Endometrial microvascular endothelial cells (primary cell): ENCODE data around the gene VWA5B2. TPM values are rescaled to one million over a fixed set of nuclear protein-coding genes. Genes with fewer than 3 reads are reported as not detected.

ENCODE experiments used
- in situ Hi-C: cut with HindIII; loops from 2 replicates; pipeline ENCODE4 v1.10.0; 2017; ENCODE audit warnings: low sequenced_read_pairs, low pct_unique_long_range_greater_than_20kb; ENCODE audit errors: inconsistent ontology term
- total RNA-seq: library from RNA; depleted of rRNA; stranded (reverse); fragments of >200 nt; gene quantifications from one replicate; pipeline ENCODE4 v1.2.3, GENCODE V29; 2015; ENCODE audit errors: inconsistent ontology term

VWA5B2 gene
- total RNA-seq, 1 donor from 2014 or later, result not detected

GRCh38 chr3:184218814-184219213, 10.6 kb upstream of the VWA5B2 start:
- in situ Hi-C loops, result no loop called here

DNA sequence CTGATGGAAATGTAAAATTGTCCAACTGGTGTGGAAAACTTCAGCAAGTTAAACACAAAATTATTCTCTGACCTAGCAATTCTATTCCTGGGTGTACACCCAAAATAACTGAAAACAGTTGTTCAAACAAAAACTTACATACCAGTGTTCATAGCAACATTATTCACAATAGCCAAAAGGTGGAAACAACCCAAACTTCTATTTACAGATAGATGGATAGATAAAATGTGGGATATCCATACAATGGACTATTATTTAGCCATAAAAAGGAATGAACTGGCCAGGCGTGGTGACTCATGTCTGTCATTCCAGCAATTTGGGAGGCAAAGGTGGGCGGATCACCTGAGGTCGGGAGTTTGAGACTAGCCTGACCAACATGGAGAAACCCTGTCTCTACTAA, 6.9 kb upstream of the VWA5B2 start:
- in situ Hi-C loops, result no loop called here

DNA sequence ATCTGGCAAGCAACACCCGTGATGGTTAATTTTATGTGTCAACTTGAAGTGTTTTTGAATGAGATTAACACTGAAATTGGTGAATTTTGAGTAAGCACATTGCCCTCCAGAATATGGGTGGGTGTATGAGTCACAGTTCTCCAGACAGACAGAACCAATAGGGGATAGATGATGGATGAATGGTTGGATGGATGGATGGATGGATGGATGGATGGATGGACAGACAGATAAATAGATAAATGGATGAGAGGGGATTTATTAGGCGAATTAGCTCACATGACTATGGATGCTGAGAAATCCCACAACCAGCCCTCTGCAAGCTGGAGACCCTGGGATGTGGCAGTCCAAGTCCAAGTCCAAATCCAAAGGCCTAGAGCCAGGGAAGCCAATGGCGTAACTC, 5.4 kb upstream of the VWA5B2 start:
- in situ Hi-C loops, result no loop called here

DNA sequence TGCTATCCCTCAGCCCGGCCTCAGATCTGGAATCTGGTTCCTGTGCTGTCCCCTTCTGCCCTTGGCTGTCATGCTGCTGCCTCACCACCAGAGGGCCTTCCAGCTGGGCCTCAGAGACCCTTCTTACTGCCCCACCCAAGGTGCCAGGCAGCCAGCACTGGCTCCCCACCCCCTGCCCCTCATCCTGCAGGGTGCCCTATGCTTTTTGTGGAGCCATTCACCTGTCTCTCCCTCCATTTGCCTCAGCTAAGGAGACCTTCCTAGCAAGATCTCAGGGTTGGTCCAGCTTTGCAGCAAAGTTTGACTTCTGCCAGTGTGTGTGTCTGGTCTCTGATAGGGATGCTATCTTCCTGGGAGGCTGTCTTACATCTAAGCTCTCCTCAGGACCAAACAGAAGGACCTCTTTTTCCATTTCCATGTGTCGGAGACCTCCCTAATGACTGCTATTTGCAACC, 1.9 kb upstream of the VWA5B2 start:
- in situ Hi-C loops, result no loop called here

DNA sequence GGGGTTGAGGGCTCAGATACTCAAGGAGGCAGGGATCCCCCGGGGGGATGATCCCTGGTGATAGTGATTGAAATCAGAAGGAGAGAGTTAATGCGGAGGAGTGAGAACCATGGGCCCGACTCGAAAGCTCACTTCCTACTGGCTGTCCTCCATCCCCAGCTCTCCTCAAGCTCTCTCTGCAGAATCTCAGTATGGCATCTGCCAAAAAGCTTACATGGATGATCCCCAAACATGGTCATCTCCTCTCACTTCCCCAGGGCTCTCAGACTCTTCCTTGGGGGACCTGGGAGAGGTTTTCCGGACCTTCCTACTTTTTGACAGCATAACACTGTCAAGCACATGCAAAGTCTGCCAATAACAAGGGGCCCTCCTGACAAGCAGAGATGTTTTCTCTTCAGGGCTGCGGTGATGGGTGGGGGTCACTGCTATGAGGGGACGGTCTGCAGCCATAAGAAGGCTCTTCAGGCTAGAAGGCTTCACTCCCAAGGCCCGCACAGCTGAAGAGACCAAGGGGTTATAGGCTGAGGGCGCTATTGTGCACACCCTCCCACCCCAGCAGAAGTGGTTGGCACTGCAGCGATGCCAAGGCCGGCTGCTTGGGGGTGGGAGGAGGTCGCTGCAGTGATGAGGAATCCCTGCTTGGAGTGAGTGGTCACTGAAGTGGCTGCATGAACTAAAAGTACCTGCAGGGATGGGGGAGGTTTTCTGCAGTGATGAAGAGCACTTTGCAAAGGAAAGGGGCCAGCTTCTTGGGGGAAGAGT, 828 bp upstream of the VWA5B2 start:
- in situ Hi-C loops, result no loop called here

DNA sequence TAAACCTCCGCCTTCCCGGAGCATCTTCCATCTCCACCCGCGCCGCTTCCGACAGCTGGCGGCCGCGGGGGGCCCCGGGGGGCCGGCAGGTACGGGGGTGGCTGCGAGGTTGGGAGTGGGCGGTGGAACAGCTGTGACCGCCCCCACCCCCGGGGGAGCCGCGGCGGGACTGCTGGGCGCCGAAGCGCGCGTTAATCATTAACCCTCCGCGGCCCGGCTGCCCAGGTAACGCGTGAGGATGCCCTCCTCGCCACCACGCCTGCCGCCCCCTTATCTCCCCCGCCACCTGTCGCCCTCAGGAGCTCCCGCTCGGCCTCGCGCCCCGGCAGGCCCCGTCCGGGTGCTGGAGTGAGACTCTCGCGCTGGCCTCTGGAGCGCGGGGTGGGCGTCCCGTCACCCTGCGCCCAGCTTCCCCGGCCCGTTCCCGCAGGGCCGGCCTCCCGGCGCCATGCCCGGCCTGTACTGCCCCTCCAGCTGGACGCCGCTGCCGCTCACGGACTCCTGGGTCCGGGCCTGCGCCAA, 757 bp downstream of the VWA5B2 start:
- in situ Hi-C loops, result no loop called here

- in situ Hi-C loops, result no loop called here
Measured at GRCh38 chr3:184230603-184231528, 1.5 kb downstream of the VWA5B2 start.

DNA sequence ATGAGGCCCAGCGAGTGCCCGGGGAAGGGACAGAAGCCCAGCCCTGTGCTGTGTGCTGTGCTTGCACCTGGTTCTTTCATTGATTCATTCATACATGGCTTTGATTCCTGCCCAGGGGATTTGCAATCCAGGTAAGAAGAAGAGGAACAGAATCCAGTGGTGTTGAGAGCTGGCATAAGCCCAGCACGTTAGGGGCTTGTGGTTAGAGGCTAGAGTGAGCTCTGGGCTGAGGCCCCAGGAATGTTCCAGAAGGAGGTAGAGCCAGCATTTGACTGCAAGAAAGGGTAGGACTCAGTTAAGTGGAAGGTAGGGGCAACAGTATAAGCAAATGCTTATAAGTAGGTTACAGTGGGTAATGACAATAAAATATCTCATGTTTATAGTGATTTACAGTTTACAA, 2.3 kb downstream of the VWA5B2 start:
- in situ Hi-C loops, result no loop called here

DNA sequence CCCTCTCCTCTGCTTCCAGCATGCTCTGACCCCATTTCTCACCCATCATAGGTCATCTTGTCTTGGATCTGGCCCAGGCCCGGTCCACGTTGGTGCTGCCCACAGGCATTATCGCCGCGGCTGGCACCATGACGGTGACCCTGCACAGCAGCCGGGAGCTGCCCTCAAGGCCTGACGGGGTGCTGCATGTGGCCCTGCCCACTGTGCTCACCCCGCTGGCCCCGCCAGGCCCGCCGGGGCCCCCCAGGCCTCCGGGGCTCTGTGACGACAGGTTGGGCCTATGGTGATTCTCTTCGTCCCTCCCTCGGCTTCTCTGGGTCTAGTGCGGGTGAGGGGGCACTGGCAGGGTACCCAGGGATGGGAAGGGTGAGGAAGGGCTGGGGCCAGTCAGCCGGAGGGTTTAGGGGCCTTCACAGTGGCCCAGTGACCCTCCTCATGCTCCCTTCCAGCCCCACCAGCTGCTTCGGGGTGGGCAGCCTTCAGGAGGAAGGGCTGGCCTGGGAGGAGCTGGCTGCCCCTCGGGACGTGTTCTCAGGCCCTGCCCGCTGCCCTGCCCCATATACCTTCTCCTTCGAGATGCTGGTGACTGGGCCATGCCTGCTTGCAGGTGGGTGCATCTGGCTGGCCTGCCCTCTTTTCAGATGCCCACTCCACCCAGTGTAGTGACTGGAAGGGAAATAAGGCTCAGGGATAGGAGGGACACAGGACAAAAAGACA, 3.9 kb downstream of the VWA5B2 start:
- in situ Hi-C loops, result no loop called here

- in situ Hi-C loops, result no loop called here
Measured at GRCh38 chr3:184234224-184234623, 4.8 kb downstream of the VWA5B2 start.

GRCh38 chr3:184234671-184235380, 5.4 kb downstream of the VWA5B2 start:
- in situ Hi-C loops, result no loop called here

- in situ Hi-C loops, result no loop called here
Measured at GRCh38 chr3:184235381-184236032, 6.1 kb downstream of the VWA5B2 start.

DNA sequence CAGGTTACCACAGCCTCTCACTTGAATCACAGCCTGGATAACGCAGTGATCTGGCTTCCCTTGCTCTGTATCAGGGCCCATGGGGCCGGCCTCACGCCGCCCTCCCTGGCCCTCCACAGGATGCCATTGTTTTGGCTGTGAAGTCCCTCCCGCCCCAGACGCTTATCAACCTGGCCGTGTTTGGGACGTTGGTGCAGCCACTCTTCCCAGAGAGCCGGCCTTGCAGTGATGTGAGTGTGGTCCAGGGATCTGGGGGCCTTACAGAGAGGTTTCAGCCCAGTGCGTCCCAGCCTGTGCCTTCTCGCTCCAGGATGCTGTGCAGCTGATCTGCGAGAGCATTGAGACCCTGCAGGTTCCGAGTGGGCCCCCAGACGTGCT, 6.6 kb downstream of the VWA5B2 start:
- in situ Hi-C loops, result no loop called here

GRCh38 chr3:184236636-184237035, 7.3 kb downstream of the VWA5B2 start:
- in situ Hi-C loops, result no loop called here

- in situ Hi-C loops, result no loop called here
Measured at GRCh38 chr3:184237211-184237610, 7.8 kb downstream of the VWA5B2 start.

DNA sequence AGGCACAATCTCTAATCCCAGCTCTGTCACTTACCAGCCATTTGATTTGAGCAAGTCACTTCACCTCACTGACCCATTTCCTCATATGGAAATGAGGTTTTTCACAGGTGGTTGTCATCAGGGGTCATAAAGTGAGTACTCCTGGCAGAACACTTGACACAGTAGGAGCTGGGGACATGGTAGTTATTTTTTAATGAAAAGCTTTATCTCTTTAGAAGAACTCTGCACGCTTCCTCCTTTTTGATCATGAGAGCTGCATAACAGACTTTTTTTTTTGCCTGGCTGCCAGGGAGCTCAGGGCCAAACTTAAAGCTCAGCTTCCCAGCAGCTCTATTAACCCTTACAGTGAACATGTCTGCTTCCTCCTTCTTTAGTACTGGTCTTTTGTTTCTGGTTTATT, 8.4 kb downstream of the VWA5B2 start:
- in situ Hi-C loops, result no loop called here

DNA sequence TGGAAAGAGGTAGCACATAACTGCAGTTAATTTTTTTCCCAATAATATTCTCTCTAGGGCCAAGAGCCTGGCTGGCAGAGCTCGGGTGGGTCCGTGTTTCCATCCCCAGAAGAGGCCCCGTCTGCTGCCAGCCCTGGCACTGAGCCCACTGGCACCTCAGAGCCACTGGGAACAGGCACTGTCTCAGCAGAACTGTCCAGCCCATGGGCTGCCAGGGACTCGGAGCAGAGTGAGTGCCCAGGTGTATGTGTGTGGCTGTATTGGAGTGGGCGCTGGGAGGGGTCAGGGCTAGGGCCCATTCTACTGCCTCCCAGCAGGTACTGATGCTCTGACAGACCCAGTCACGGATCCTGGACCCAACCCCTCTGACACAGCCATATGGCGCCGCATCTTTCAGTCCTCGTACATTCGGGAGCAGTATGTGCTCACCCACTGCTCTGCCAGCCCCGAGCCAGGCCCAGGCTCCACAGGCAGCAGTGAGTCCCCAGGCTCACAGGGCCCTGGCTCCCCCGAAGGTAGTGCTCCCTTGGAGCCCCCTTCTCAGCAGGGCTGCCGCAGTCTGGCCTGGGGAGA, 8.9 kb downstream of the VWA5B2 start:
- in situ Hi-C loops, result no loop called here

GRCh38 chr3:184239221-184239620, 9.8 kb downstream of the VWA5B2 start:
- in situ Hi-C loops, result no loop called here
